ES-I3 (cell line): ENCODE data around the gene TAS2R41.

Source experiments
- H3K36me3 ChIP-seq: 2 replicates; pipeline ENCODE4 v1.6.1; 2013; ENCODE audit warnings: mild to moderate bottlenecking, low read length, control low read depth, moderate library complexity; ENCODE audit not compliant: insufficient read depth
- H3K4me1 ChIP-seq: 2 replicates; pipeline ENCODE4 v1.6.1; 2013; ENCODE audit warnings: mild to moderate bottlenecking, control low read depth, low read length; ENCODE audit not compliant: insufficient read depth
- H3K9ac ChIP-seq: 2 replicates; pipeline ENCODE4 v1.6.1; 2013; ENCODE audit warnings: low read depth, mild to moderate bottlenecking, low read length, moderate library complexity
- H3K9me3 ChIP-seq: 2 replicates; pipeline ENCODE4 v1.6.1; 2013; ENCODE audit warnings: mild to moderate bottlenecking, low read length, moderate library complexity; ENCODE audit not compliant: control insufficient read depth, insufficient read depth

Gene TAS2R41

DNA sequence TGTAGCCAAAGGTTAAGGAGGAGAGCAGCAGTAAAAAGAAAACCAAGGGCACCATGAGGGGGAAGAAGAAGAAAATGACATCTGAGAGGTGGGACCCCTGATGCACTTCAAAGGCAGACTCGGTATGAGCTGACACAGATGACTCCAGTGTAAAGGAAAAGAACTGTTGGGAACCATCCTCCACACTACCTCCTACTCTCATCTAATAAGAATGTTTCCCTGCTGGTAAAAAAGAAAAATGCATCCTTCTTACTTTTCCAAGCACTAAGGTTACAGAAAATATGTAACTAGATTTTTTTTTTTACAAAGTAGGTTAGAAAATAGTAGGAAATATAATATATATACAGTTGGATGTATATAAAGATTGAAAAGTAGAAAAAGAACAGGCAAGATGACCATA is 16.9 kb downstream of the TAS2R41 start:
- Histone ChIP-seq H3K4me1 (no peaks in the 10 kb centered on the region), H3K9me3 (no peaks in the 10 kb centered on the region), H3K9ac (no peak overlapping the region), H3K36me3 (no peaks in the 10 kb centered on the region)

DNA sequence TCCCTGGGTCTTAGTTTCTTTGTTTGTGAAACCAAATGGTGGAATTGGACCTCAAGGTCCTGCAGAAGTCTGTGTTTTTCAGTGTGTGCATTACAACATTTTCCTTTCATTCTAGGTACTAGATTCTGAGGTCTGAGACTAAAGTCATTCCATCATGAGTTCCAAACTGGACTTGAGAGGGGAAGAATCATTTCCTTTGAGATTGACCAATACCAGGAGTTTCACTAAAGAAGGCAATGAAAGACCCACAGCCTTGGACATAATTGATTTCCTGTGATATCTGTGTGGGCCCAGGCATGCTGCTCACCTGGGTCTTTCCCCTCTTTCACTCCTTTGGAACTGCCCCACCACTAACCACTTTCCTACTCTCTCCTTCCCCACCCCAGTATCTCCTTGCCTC is 18.2 kb downstream of the TAS2R41 start:
- no peak overlapping the region for H3K9ac ChIP-seq

DNA sequence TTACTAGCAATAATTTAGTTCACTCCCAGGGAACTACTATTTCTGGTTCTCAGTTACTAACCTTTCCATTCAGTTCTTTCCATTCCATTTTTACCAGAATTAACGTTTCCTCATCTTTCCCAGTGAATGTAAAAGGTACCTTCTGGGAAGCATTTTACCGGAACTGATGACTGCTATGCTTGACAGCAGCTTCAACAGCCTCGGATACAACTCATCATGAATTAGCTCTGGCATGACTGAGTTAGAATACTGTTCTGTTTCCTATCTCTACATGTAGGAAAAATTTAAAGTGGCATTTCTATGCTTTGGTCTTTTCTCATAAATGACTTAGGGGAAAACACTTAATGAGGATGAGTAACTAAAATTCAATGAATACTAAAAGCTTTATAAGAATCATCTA is 18.6 kb downstream of the TAS2R41 start:
- Histone ChIP-seq H3K9me3 (no peaks in the 10 kb centered on the region), H3K36me3 (no peaks in the 10 kb centered on the region), H3K4me1 (no peaks in the 10 kb centered on the region), H3K9ac (no peak overlapping the region)

More for the DNA sequence above, 18.2 kb downstream of the TAS2R41 start:
- Histone ChIP-seq H3K36me3 (no peaks in the 10 kb centered on the region), H3K9me3 (no peaks in the 10 kb centered on the region), H3K4me1 (no peaks in the 10 kb centered on the region)

GRCh38 chr7:143497008-143497795 is 19.5 kb downstream of the TAS2R41 start:
- H3K4me1 ChIP-seq = no peaks in the 10 kb centered on the region
- no peaks in the 10 kb centered on the region for H3K36me3 ChIP-seq
- H3K9ac ChIP-seq = no peak overlapping the region
- H3K9me3 ChIP-seq = no peaks in the 10 kb centered on the region

- Histone ChIP-seq H3K9ac (no peak overlapping the region), H3K36me3 (no peaks in the 10 kb centered on the region), H3K4me1 (no peaks in the 10 kb centered on the region), H3K9me3 (no peaks in the 10 kb centered on the region)
Observed at GRCh38 chr7:143499246-143499645, 21.6 kb downstream of the TAS2R41 start.

DNA sequence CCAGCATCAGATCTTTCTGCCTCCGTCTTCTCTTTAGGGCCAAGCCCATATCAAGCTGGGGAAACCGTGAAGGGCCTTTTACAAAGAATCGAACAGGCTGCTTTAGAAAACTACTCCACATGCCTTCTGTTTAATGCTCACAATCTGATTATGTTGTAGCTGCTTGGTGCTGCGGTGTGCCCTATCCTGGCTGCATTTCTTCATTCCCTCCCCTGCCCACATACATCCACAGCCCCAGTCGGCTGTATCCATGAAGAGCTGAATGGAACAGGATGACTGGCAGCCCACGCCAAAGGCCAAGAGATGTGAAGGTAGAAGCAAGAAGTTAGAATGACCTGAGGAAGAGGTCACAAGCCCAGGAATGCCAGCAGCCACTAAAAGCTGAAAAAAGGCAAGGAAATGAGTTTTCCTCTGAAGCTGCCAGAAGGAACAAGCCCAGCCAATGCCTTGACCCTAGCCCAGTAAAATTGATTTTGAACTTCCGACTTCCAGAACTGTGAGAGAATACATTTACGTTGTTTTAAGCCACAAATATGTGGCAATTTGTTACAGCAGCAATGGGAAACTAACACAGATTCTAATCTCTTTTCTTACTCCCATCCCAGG is 22.2 kb downstream of the TAS2R41 start:
- H3K4me1 ChIP-seq = no peaks in the 10 kb centered on the region
- no peaks in the 10 kb centered on the region for H3K9me3 ChIP-seq
- no peaks in the 10 kb centered on the region for H3K36me3 ChIP-seq
- H3K9ac ChIP-seq = no peak overlapping the region

- Histone ChIP-seq H3K9ac (no peak overlapping the region), H3K36me3 (no peaks in the 10 kb centered on the region), H3K9me3 (no peaks in the 10 kb centered on the region), H3K4me1 (no peaks in the 10 kb centered on the region)
Observed at GRCh38 chr7:143503261-143503660, 25.6 kb downstream of the TAS2R41 start.

GRCh38 chr7:143504215-143504936 is 26.7 kb downstream of the TAS2R41 start:
- Histone ChIP-seq H3K4me1 (no peaks in the 10 kb centered on the region), H3K9ac (no peak overlapping the region), H3K36me3 (no peaks in the 10 kb centered on the region), H3K9me3 (no peaks in the 10 kb centered on the region)

- no peaks in the 10 kb centered on the region for H3K36me3 ChIP-seq
- no peaks in the 10 kb centered on the region for H3K9me3 ChIP-seq
- no peak overlapping the region for H3K9ac ChIP-seq
- no peaks in the 10 kb centered on the region for H3K4me1 ChIP-seq
Observed at GRCh38 chr7:143504937-143505297, 27.2 kb downstream of the TAS2R41 start.

- Histone ChIP-seq H3K9ac (no peak overlapping the region), H3K36me3 (no peaks in the 10 kb centered on the region), H3K4me1 (no peaks in the 10 kb centered on the region), H3K9me3 (no peaks in the 10 kb centered on the region)
Observed at GRCh38 chr7:143505838-143506237, 28.2 kb downstream of the TAS2R41 start.

- no peak overlapping the region for H3K9ac ChIP-seq
- no peaks in the 10 kb centered on the region for H3K36me3 ChIP-seq
- H3K9me3 ChIP-seq = no peaks in the 10 kb centered on the region
- H3K4me1 ChIP-seq = no peaks in the 10 kb centered on the region
Observed at GRCh38 chr7:143507094-143507518, 29.4 kb downstream of the TAS2R41 start.

GRCh38 chr7:143507534-143508055 is 29.9 kb downstream of the TAS2R41 start:
- Histone ChIP-seq H3K36me3 (no peaks in the 10 kb centered on the region), H3K9ac (no peak overlapping the region), H3K9me3 (no peaks in the 10 kb centered on the region), H3K4me1 (no peaks in the 10 kb centered on the region)

GRCh38 chr7:143510854-143511592 is 33.4 kb downstream of the TAS2R41 start:
- H3K36me3 ChIP-seq = no peaks in the 10 kb centered on the region
- no peaks in the 10 kb centered on the region for H3K4me1 ChIP-seq
- H3K9ac ChIP-seq = no peak overlapping the region
- H3K9me3 ChIP-seq = no peaks in the 10 kb centered on the region

DNA sequence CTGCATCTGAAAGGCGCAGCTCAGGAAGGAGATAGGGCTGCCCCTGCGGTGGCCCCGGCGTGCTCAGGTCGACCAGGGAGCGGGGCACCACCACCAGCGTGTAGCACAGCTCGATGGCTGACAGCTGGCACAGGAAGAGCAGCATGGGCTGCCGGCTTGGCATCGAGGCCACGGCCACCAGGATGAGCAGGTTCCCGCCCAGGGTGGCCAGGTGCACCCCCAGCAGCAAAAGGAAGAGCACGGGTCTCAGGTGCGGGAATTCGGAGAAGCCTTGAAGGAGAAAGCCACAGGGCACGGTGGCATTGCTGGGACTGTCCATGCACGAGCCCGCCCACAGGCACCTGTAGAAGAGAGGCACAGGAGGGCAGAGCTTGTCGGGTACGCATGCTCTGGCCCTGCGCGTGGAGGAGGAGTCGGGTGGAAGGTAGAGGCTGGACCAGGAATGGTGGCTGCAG is 33.9 kb downstream of the TAS2R41 start:
- Histone ChIP-seq H3K9ac (no peak overlapping the region), H3K9me3 (no peaks in the 10 kb centered on the region), H3K36me3 (no peaks in the 10 kb centered on the region), H3K4me1 (no peaks in the 10 kb centered on the region)
